GM12891 (cell line): ENCODE data around the gene PGAP1.
"Not testable (repeated sequence)": the region's sequence is repeated elsewhere in the genome, so short reads cannot be mapped to it uniquely, and the experiment has no call there.

ENCODE experiments used
- DNase-seq: peaks from one replicate; pipeline ENCODE4 v3.0.0; 2011; ENCODE audit warnings: low spot score; ENCODE audit not compliant: insufficient read length
- FAIRE-seq: peaks from 2 replicates; lab custom pipeline; 2011; peaks lifted over from hg19 to GRCh38; lab: Jason Lieb, UNC
- PAX5 ChIP-seq: IDR thresholded peaks from 2 replicates; pipeline ENCODE4 v1.6.1; 2011; ENCODE audit warnings: low read length, moderate library complexity, mild to moderate bottlenecking; ENCODE audit not compliant: insufficient read depth, severe bottlenecking
- POLR2A ChIP-seq: IDR thresholded peaks from 2 replicates; pipeline ENCODE4 v1.6.1; 2011; ENCODE audit warnings: low read depth, low read length, control low read depth
- POLR2AphosphoS5 ChIP-seq: IDR thresholded peaks from 2 replicates; pipeline ENCODE4 v1.6.1; 2011; ENCODE audit warnings: low read depth, low read length, control low read depth
- POU2F2 ChIP-seq: IDR thresholded peaks from 2 replicates; pipeline ENCODE4 v1.6.1; 2011; ENCODE audit warnings: low read depth, mild to moderate bottlenecking, control low read depth, low read length, moderate library complexity
- SPI1 ChIP-seq: IDR thresholded peaks from 2 replicates; pipeline ENCODE4 v1.6.1; 2011; ENCODE audit warnings: low read depth, low read length, control low read depth
- TAF1 ChIP-seq: IDR thresholded peaks from 2 replicates; pipeline ENCODE4 v1.6.1; 2011; ENCODE audit warnings: low read depth, low read length, control low read depth

The PGAP1 gene

DNA sequence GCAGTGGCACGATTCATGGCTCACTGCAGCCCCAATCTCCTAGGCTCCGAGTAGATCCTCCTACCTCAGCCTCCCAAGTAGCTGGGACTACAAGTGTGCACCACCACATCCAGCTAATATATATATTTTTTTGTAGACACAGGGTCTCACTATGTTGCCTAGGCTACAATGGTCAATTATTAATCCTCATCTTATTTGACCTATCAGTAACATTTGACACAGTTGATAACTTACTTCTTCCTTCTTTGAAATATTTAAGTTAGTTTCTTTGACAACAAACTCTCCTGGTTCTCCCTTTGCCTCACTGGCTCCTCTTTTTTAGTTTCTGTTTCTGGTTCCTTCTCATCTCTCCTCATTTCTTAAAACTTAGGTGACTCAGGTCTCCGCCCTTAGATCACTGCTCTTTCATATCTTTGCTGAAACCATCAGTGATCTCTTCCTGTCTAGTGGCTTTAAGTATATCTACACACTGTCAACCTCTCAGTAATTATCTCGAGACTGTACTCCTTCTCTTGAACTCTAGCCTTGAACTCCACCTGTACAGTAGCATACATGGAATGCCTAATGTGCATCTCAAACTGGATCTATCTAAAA is 11.5 kb downstream of the PGAP1 start:
- DNase-seq = no peak
- no peak for FAIRE-seq
- TF ChIP-seq TAF1 = no peak
- no peak for TF ChIP-seq POLR2AphosphoS5
- TF ChIP-seq SPI1 = no peak
- no peak for TF ChIP-seq POU2F2
- no peak for TF ChIP-seq POLR2A
- no peak for TF ChIP-seq PAX5

DNA sequence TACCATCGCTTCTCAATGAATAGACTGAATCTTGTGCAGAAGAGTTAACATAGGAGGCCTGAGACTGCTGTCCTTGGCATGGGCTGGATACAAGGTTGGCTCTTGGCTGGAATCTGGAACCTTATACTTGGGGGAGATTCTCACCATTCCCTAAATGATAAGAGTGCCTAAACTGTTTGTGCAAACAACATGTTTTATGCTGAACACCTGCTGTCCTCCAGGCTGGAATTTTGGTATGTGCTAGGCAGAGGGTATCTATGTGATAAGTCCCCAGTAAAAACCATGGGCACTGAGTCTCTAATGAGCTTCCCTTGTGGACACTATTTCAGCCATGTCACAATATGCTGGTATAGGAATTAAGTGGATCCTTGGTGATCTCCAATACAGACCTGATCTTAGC is 12.8 kb downstream of the PGAP1 start:
- DNase-seq (no peak), FAIRE-seq (peak; percentile 33)
- TF ChIP-seq SPI1 (no peak), PAX5 (no peak), POLR2A (no peak), TAF1 (no peak), POLR2AphosphoS5 (no peak), POU2F2 (no peak)

DNA sequence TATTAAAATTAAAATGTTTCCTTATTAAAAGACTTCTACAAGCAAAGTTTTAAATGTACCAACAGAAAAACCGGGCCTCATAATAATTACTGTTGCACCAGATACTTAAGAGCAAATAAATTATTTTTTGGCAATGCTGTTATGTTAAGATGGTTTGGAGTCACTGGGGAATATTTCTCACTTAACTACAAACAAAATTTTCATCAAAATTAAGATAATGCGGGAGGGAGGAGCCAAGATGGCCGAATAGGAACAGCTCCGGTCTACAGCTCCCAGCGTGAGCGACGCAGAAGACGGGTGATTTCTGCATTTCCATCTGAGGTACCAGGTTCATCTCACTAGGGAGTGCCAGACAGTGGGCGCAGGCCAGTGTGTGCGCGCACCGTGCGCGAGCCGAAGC is 21.1 kb downstream of the PGAP1 start:
- not testable (repeated sequence) for DNase-seq, FAIRE-seq

DNA sequence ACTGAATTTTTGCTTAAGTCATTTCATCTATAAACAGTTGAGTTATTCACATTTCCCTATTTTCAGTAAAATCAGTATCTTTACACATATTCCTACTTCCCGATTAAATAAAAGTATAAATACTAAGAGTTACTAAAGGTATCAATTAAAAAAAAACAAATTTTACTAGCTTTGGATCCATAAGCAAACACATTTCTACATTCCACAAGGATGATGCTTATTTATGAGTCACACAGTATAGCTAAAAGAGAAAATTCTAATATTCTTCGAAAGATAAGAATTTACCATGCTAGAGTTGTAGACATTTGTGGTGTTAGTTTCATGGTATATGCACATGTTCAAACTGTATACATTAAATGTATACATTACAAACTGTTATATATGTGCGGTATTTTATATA is 23.7 kb downstream of the PGAP1 start:
- no peak for TF ChIP-seq SPI1
- TF ChIP-seq POLR2AphosphoS5 = no peak
- TF ChIP-seq PAX5 = no peak
- TF ChIP-seq POLR2A = no peak
- TF ChIP-seq TAF1 = no peak
- TF ChIP-seq POU2F2 = no peak
- no peak for FAIRE-seq

DNA sequence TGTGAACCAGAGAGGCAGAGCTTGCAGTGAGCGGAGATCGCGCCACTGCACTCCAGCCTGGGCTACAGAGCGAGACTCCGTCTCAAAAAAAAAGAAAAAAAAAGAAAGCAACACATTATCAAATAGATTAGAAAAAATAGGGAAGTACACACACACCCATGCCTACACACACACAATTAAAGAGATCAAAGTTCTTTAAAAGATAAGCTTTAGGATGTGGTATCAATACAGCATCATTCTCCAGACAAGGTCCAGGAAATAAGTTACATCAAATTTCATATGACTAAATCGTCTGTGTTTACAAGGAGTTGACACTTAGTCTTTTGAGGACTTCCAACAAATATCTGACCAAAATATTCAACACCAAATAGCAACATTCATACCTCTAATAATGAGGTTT is 25.7 kb downstream of the PGAP1 start:
- FAIRE-seq (no peak), DNase-seq (no peak)
- no peak for TF ChIP-seq POLR2A
- no peak for TF ChIP-seq PAX5
- no peak for TF ChIP-seq SPI1
- no peak for TF ChIP-seq TAF1
- no peak for TF ChIP-seq POU2F2
- TF ChIP-seq POLR2AphosphoS5 = no peak

More for the DNA sequence above, 23.7 kb downstream of the PGAP1 start:
- DNase-seq = no peak

DNA sequence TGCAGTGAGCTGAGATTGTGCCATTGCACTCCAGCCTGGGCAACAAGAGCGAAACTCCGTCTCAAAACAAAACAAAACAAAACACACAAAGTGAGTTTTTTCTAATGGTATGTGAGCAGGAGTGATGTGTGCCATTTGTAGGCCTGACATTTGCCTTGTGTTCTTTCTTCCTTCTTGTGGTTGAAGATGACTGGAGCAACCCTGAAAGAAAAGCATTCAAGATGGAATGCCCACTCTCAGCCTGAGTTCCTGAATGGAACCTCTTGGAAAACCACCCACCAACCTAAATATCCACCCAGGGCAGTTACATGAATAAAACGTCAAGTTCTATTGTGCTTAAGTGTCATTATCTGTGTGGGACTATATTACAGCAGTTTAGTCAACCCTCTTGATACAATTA is 26.5 kb downstream of the PGAP1 start:
- DNase-seq = no peak
- FAIRE-seq = no peak
- no peak for TF ChIP-seq POU2F2
- no peak for TF ChIP-seq POLR2A
- TF ChIP-seq TAF1 = no peak

DNA sequence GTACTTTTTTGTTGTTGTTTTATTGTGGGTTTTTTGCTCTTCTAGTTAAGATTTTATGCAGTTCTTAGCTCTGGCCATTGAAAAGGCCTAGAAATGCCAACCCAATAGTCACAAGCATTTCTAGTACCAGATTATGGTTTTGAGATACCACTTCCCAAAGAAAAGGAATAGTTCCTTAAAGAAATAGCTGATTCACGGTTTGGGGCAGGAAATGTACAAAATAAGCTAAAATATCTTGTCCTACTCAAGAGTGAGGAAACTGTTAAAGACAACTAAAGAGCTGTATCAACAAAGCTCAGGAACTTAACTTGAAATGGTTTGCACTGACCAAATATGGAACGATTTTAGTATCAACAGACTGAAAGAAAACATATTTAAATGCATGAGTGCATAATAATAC is 35.4 kb downstream of the PGAP1 start:
- TF ChIP-seq PAX5 (no peak), POLR2AphosphoS5 (no peak), SPI1 (no peak), POLR2A (no peak), POU2F2 (no peak), TAF1 (no peak)
- FAIRE-seq = no peak
- DNase-seq = no peak

DNA sequence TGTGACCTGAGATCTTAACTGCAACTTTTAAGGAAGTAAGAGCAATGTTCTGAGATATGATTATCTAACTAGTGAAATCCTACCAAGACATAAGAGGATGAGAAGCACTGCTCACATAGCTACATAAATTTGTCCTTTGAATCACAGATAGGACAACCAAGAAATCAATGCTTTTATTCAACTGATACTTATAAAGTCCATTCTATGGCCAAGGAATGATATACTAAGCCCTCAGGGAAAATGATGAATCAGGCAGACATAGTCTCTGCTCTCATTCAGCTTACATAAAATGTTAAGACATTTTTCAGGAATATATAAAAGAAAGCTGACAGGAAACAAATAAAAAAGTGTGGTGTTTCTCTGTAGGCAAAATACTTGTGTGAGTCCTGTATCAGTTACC is 39.1 kb downstream of the PGAP1 start:
- no peak for FAIRE-seq
- TF ChIP-seq PAX5 (no peak), SPI1 (no peak), TAF1 (no peak), POLR2AphosphoS5 (no peak), POU2F2 (no peak), POLR2A (no peak)
- no peak for DNase-seq

DNA sequence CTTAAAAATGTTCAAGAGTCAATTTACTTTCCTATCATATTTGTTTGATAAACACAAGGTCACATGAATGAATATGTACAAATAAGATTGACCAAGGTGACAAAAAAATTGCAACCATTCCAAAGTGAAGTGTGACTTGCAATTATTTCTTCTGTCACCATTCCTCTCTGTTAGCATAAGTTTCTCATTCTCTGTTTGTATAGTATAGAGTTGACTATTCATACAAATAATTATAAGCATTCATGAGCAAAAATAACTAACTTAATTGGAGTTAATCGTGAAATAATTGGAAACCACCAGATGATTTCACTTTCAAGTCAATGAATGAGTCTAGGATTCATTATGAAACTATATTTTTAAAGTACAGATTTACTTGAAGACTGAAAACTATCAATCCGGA is 42.1 kb downstream of the PGAP1 start:
- TF ChIP-seq POLR2AphosphoS5 (no peak), POLR2A (no peak), TAF1 (no peak), PAX5 (no peak), POU2F2 (no peak), SPI1 (no peak)
- FAIRE-seq = no peak

DNA sequence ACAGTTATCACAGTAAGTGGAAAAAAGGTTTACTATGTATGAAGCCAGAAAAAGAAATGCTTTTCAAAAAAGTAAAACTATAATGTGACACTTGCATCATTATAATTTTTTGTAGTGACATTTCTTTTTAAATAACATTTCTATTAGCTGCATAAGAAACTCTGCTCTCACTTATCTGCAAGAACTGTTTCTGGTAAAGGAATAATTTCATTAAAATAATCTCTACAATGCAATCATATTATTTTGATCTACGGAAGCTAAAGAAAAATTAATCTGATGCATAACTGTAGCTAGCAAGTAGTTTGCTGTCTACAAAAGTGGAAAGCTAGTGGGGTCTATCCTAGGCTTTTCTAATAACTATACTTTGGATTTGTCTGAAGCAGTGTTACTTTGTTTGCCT is 50.1 kb downstream of the PGAP1 start:
- no peak for TF ChIP-seq POLR2A
- no peak for TF ChIP-seq SPI1
- no peak for TF ChIP-seq PAX5
- no peak for TF ChIP-seq TAF1
- TF ChIP-seq POU2F2 = no peak
- TF ChIP-seq POLR2AphosphoS5 = no peak
- FAIRE-seq (no peak), DNase-seq (no peak)

More for the DNA sequence above, 42.1 kb downstream of the PGAP1 start:
- no peak for DNase-seq

DNA sequence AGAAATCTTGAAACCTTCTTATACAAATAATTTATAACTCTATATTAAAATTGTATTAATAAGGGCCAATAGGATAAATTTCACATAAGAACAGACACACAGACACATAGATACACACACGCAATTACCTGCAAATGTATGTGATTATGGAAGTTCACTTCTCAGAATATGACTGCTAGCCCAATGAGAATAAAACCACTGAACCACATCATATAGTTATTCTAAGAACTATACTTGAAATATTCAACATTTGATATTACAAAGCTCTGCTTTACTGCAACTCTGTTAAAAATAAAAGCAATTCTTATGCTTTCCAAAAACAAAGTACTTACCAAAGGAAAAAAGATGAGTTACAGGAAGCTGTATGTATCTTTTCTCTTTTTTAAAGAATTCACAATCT is 51.1 kb downstream of the PGAP1 start:
- no peak for TF ChIP-seq POLR2A
- TF ChIP-seq POLR2AphosphoS5 = no peak
- no peak for TF ChIP-seq POU2F2
- no peak for TF ChIP-seq PAX5
- no peak for TF ChIP-seq SPI1
- no peak for FAIRE-seq

More for the DNA sequence above, 51.1 kb downstream of the PGAP1 start:
- DNase-seq = no peak
